Common myeloid progenitor, CD34-positive (primary cell): ENCODE data around the gene AK9.
"Not testable (repeated sequence)": the region's sequence is repeated elsewhere in the genome, so short reads cannot be mapped to it uniquely, and the experiment has no call there.

Experiments used
- CTCF ChIA-PET: fragments of 350-600 bp; sonication (Branson Sonifier 250); formaldehyde crosslinking; loops from one replicate; lab custom pipeline; 2021; ENCODE audit warnings: antibody characterized with exemption; lab: Charles Lee
- POLR2A ChIA-PET: fragments of 350-600 bp; sonication (Branson Sonifier 250); formaldehyde crosslinking; loops from one replicate; lab custom pipeline; 2021; ENCODE audit warnings: antibody characterized with exemption; lab: Charles Lee
- DNase-seq, 3 donors: peaks; one replicate each; pipeline versions ENCODE4 v3.0.0 to v3.0.0-alpha.2; 2013
- H3K27ac ChIP-seq, 2 experiments: 1 replicate in 1 of 2; 2 replicates in 1 of 2; pipeline ENCODE4 v1.7.0; 2013; ENCODE audit warnings: inconsistent platforms in 2 of 2, low read length in 2 of 2, mild to moderate bottlenecking in 2 of 2, low read depth in 1 of 2, moderate library complexity in 1 of 2; ENCODE audit not compliant: severe bottlenecking in 2 of 2, insufficient read depth in 1 of 2, poor library complexity in 1 of 2
- H3K27me3 ChIP-seq, 5 experiments: replicated peaks in 2 of 5; 1 replicate in 3 of 5; 2 replicates in 2 of 5; pipeline versions ENCODE4 v1.6.1 to v1.7.0; 2013; ENCODE audit warnings: low read length in 4 of 5, mild to moderate bottlenecking in 2 of 5, moderate library complexity in 2 of 5, inconsistent platforms in 1 of 5; ENCODE audit not compliant: insufficient read depth in 5 of 5, control insufficient read depth in 4 of 5
- H3K36me3 ChIP-seq, 4 experiments: 1 replicate in 2 of 4; 2 replicates in 2 of 4; pipeline versions ENCODE4 v1.6.1 to v1.7.0; 2013; ENCODE audit warnings: low read length in 3 of 4, control low read depth in 1 of 4, mild to moderate bottlenecking in 1 of 4; ENCODE audit not compliant: control insufficient read depth in 4 of 4, insufficient read depth in 4 of 4
- H3K4me1 ChIP-seq, 4 experiments: 1 replicate in 3 of 4; 2 replicates in 1 of 4; pipeline versions ENCODE4 v1.6.1 to v1.7.1; 2013; ENCODE audit warnings: low read length in 3 of 4, mild to moderate bottlenecking in 3 of 4, control low read depth in 1 of 4, inconsistent platforms in 1 of 4, moderate library complexity in 1 of 4; ENCODE audit not compliant: control insufficient read depth in 4 of 4, insufficient read depth in 4 of 4; ENCODE audit errors: control extremely low read depth in 1 of 4
- H3K4me3 ChIP-seq, 7 experiments: 1 replicate in 4 of 7; 2 replicates in 3 of 7; pipeline versions ENCODE4 v1.5.1 to v1.7.0; 2013; ENCODE audit warnings: mild to moderate bottlenecking in 7 of 7, low read length in 6 of 7, moderate library complexity in 6 of 7, inconsistent platforms in 2 of 7, low read depth in 2 of 7, control low read depth in 1 of 7; ENCODE audit not compliant: insufficient read depth in 4 of 7, control insufficient read depth in 1 of 7; ENCODE audit errors: extremely low read depth in 1 of 7
- H3K9me3 ChIP-seq, 5 experiments: 1 replicate in 4 of 5; 2 replicates in 1 of 5; pipeline versions ENCODE4 v1.6.1 to v1.7.1; 2013; ENCODE audit warnings: low read length in 4 of 5, mild to moderate bottlenecking in 2 of 5, inconsistent platforms in 1 of 5, low read depth in 1 of 5, moderate library complexity in 1 of 5; ENCODE audit not compliant: control insufficient read depth in 4 of 5, insufficient read depth in 2 of 5; ENCODE audit errors: control extremely low read depth in 1 of 5
- WGBS: methylation state at CpG from one replicate; pipeline ENCODE4 v1.1.5; 2013; ENCODE audit not compliant: insufficient coverage; 5-methylcytosine and 5-hydroxymethylcytosine counted together

AK9 gene

GRCh38 chr6:109714611-109715010 is 23.6 kb upstream of the AK9 start:
- H3K27me3 ChIP-seq, result no peaks in the 10 kb centered on the region
- ChIA-PET POLR2A (no interaction called here), CTCF (interaction anchor here (1.0 to 1.7 kb wide), 3 partner anchors 11 to 676 kb away, joined by 3 to 4 read pairs (median 3); no protein-coding TSS in a partner anchor)
- H3K36me3 ChIP-seq, result peaks cover 0 to 6% (median 1%) of the 10 kb centered on the region in 4 experiments
- WGBS, result no CpG with 5 or more reads among the region's 1 CpG
- H3K27ac ChIP-seq, result no peak overlapping the region
- H3K4me3 ChIP-seq, result no peak overlapping the region
- DNase-seq, result no peak
- H3K9me3 ChIP-seq, result peaks cover 0 to 6% (median 4%) of the 10 kb centered on the region in 5 experiments
- peaks cover 0 to 7% (median 0%) of the 10 kb centered on the region in 4 experiments for H3K4me1 ChIP-seq

- CTCF ChIA-PET, result interaction anchor here (1.0 to 2.4 kb wide), 4 partner anchors 11 to 676 kb away, joined by 3 to 8 read pairs (median 4); no protein-coding TSS in a partner anchor
- 100% methylated on average over 1 of the region's 3 CpGs for WGBS
- peaks cover 0 to 7% (median 0%) of the 10 kb centered on the region in 4 experiments for H3K4me1 ChIP-seq
- H3K36me3 ChIP-seq, result peaks cover 0 to 6% (median 1%) of the 10 kb centered on the region in 4 experiments
- H3K9me3 ChIP-seq, result peaks cover 0 to 7% (median 4%) of the 10 kb centered on the region in 5 experiments
- no peaks in the 10 kb centered on the region for H3K27me3 ChIP-seq
- H3K27ac ChIP-seq, result no peak overlapping the region
- DNase-seq, result no peak
- POLR2A ChIA-PET, result no interaction called here
- no peak overlapping the region for H3K4me3 ChIP-seq
Measured at GRCh38 chr6:109714166-109714565, 23.2 kb upstream of the AK9 start.

GRCh38 chr6:109713097-109713496 is 22.1 kb upstream of the AK9 start:
- Histone ChIP-seq H3K36me3 (peaks cover 0 to 3% (median 0%) of the 10 kb centered on the region in 4 experiments), H3K4me1 (peaks cover 0 to 3% (median 0%) of the 10 kb centered on the region in 4 experiments), H3K9me3 (peaks cover 0 to 17% (median 5%) of the 10 kb centered on the region in 5 experiments), H3K27ac (no peak overlapping the region), H3K27me3 (no peaks in the 10 kb centered on the region), H3K4me3 (no peak overlapping the region)
- CTCF ChIA-PET, result interaction anchor here (0.8 to 2.4 kb wide), 2 partner anchors 8 to 327 kb away, joined by 3 to 8 read pairs; no protein-coding TSS in a partner anchor
- DNase-seq, result no peak
- POLR2A ChIA-PET, result no interaction called here
- WGBS, result 95% methylated on average over 8 of the region's 8 CpGs

DNA sequence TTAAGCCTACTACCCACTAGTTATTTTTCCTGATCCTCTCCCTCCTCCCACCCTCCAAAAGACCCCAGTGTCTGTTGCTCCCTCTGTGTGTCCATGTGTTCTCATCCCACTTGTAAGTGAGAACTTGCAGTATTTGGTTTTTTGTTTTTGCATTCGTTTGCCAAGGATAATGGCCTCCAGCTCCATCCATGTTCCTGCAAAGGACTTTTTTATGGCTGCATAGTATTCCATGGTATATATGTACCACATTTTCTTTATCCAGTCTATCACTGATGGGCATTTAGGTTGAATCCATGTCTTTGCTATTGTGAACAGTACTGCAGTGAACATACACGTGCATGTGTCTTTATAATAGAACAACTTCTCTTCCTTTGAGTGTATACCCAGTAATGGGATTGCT is 17.1 kb upstream of the AK9 start:
- WGBS, result 100% methylated on average over 1 of the region's 2 CpGs
- DNase-seq, H3K36me3 ChIP-seq, H3K4me3 ChIP-seq, H3K27ac ChIP-seq, H3K27me3 ChIP-seq, CTCF ChIA-PET, POLR2A ChIA-PET: not testable (repeated sequence)
- Histone ChIP-seq H3K4me1 (peaks cover 0 to 12% (median 7%) of the 10 kb centered on the region in 4 experiments), H3K9me3 (peaks cover 0 to 18% (median 5%) of the 10 kb centered on the region in 5 experiments)

DNA sequence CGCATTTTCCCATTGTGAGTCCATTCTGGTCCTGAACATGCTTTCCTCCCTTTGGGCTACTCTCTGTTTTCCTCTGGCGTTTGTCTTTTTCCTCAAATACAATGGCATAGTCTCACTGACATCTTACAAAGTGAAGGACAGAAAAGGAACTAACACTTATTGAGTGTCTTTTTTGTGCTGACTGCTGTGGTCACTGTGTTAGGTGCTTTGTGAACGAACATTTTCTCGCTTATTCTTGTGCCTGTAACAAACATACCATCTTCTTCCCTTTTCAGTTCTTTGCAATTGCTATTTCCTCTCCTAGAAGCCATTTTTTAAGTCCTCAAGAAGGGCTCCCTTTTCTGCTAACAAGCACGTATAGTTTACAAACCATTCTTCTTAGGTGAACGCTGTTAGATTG is 15.5 kb upstream of the AK9 start:
- H3K9me3 ChIP-seq, result peaks cover 0 to 16% (median 1%) of the 10 kb centered on the region in 5 experiments
- no peaks in the 10 kb centered on the region for H3K27me3 ChIP-seq
- 33% methylated on average over 2 of the region's 6 CpGs for WGBS
- peaks cover 0 to 16% (median 13%) of the 10 kb centered on the region in 4 experiments for H3K4me1 ChIP-seq
- H3K4me3 ChIP-seq, result no peak overlapping the region
- POLR2A ChIA-PET, result interaction anchor here (0.7 kb wide), 1 partner anchor 209 kb away, joined by 4 read pairs; no protein-coding TSS in a partner anchor
- no peaks in the 10 kb centered on the region for H3K36me3 ChIP-seq
- CTCF ChIA-PET, result interaction anchor here (1.0 to 8.5 kb wide), 2 partner anchors 333 to 686 kb away, joined by 6 to 78 read pairs; no protein-coding TSS in a partner anchor
- DNase-seq, result no peak
- no peak overlapping the region for H3K27ac ChIP-seq

- Histone ChIP-seq H3K36me3 (no peaks in the 10 kb centered on the region), H3K27ac (no peak overlapping the region), H3K4me1 (peaks cover 0 to 16% (median 13%) of the 10 kb centered on the region in 4 experiments), H3K9me3 (peaks cover 0 to 16% (median 0%) of the 10 kb centered on the region in 5 experiments), H3K27me3 (no peaks in the 10 kb centered on the region), H3K4me3 (no peak overlapping the region)
- WGBS, result 30% methylated on average over 3 of the region's 7 CpGs
- POLR2A ChIA-PET, result interaction anchor here (0.9 to 1.0 kb wide), 2 partner anchors 334 kb away, joined by 4 read pairs; no protein-coding TSS in a partner anchor
- CTCF ChIA-PET, result interaction anchor here (1.0 to 8.5 kb wide), 13 partner anchors 8 to 687 kb away, joined by 3 to 106 read pairs (median 4); partner anchors contain the start of genes AK9 and FIG4
- DNase-seq, result peak; percentile 91 to 95 (median 92)
Measured at GRCh38 chr6:109705258-109705657, 14.3 kb upstream of the AK9 start.

- 38% methylated on average over 3 of the region's 4 CpGs for WGBS
- ChIA-PET POLR2A (no interaction called here), CTCF (interaction anchor here (0.9 to 8.5 kb wide), 9 partner anchors 7 to 698 kb away, joined by 3 to 106 read pairs (median 4); no protein-coding TSS in a partner anchor)
- peak in 2 of 3 donors; percentile 40 for DNase-seq
- H3K4me3 ChIP-seq, result no peak overlapping the region
- peaks cover 0 to 4% (median 0%) of the 10 kb centered on the region in 4 experiments for H3K36me3 ChIP-seq
- H3K9me3 ChIP-seq, result no peaks in the 10 kb centered on the region
- H3K27me3 ChIP-seq, result no peaks in the 10 kb centered on the region
- peaks cover 0 to 16% (median 13%) of the 10 kb centered on the region in 4 experiments for H3K4me1 ChIP-seq
- H3K27ac ChIP-seq, result no peak overlapping the region
Measured at GRCh38 chr6:109702791-109703190, 11.8 kb upstream of the AK9 start.
